ENCODE measurements around the gene NFAM1. TPM values are rescaled to one million over a fixed set of nuclear protein-coding genes. Genes with fewer than 3 reads are reported as not detected.

Gene NFAM1
- total and polyA plus RNA-seq, 5 donors from 2014 or later = 0.11 to 0.54 (median 0.12) TPM; not detected in 2

- ATAC-seq (ENCODE audit: low read depth in 2 of 2) (peak; percentile 89 to 93), DNase-seq (peak; percentile 75 to 84 (median 83))
- H3K9me3 ChIP-seq (ENCODE audit: control insufficient read depth in 2 of 2, low read length in 2 of 2) = no peaks in the 10 kb centered on the region
- H3K4me1 Mint-ChIP-seq = peaks cover 0 to 25% (median 3%) of the 10 kb centered on the region in 4 donors
- no peaks in the 10 kb centered on the region for H3K9me3 Mint-ChIP-seq
- peak overlapping the region; percentile 19 for H3K4me3 ChIP-seq (ENCODE audit: low read depth, low read length)
- H3K36me3 ChIP-seq (ENCODE audit: control insufficient read depth, insufficient read depth, low read length) = no peaks in the 10 kb centered on the region
- peaks cover 10% of the 10 kb centered on the region for H3K27me3 Mint-ChIP-seq
- no peak overlapping the region for H3K27ac ChIP-seq (ENCODE audit: insufficient read depth, low read length, poor library complexity, severe bottlenecking)
- H3K4me1 ChIP-seq (ENCODE audit: control insufficient read depth, insufficient read depth, low read length, poor library complexity, severe bottlenecking) = peaks cover 13% of the 10 kb centered on the region
- H3K36me3 Mint-ChIP-seq = no peaks in the 10 kb centered on the region
- H3K27me3 ChIP-seq (ENCODE audit: control insufficient read depth, insufficient read depth, low read length) = no peaks in the 10 kb centered on the region
- H3K4me3 Mint-ChIP-seq = peak overlapping the region; percentile 79 to 85 (median 80)
- H3K27ac Mint-ChIP-seq = peak overlapping the region; percentile 15 to 75 (median 61)
These were observed 5.5 kb upstream of the NFAM1 start for GRCh38 chr22:42437488-42438292.

GRCh38 chr22:42436404-42436803 is 4.2 kb upstream of the NFAM1 start:
- Histone ChIP-seq H3K27me3 (ENCODE audit: control insufficient read depth, insufficient read depth, low read length) (no peaks in the 10 kb centered on the region), H3K27ac (ENCODE audit: insufficient read depth, low read length, poor library complexity, severe bottlenecking) (no peak overlapping the region), H3K36me3 (ENCODE audit: control insufficient read depth, insufficient read depth, low read length) (no peaks in the 10 kb centered on the region), H3K4me1 (ENCODE audit: control insufficient read depth, insufficient read depth, low read length, poor library complexity, severe bottlenecking) (peaks cover 13% of the 10 kb centered on the region), H3K9me3 (ENCODE audit: control insufficient read depth in 2 of 2, low read length in 2 of 2) (no peaks in the 10 kb centered on the region), H3K4me3 (ENCODE audit: low read depth, low read length) (no peak overlapping the region)
- peak overlapping the region in 1 of 4 donors; percentile 47 for H3K4me3 Mint-ChIP-seq
- peaks cover 0 to 2% (median 0%) of the 10 kb centered on the region in 7 donors for H3K9me3 Mint-ChIP-seq
- DNase-seq = no peak
- ATAC-seq (ENCODE audit: low read depth in 2 of 2) = no peak
- no peaks in the 10 kb centered on the region for H3K36me3 Mint-ChIP-seq
- H3K4me1 Mint-ChIP-seq = peaks cover 0 to 22% (median 3%) of the 10 kb centered on the region in 4 donors
- H3K27ac Mint-ChIP-seq = peak overlapping the region in 1 of 3 donors; percentile 60
- peaks cover 10% of the 10 kb centered on the region for H3K27me3 Mint-ChIP-seq

GRCh38 chr22:42434748-42435425 is 2.7 kb upstream of the NFAM1 start:
- H3K4me1 ChIP-seq (ENCODE audit: control insufficient read depth, insufficient read depth, low read length, poor library complexity, severe bottlenecking) = peaks cover 13% of the 10 kb centered on the region

GRCh38 chr22:42433754-42434682 is 1.8 kb upstream of the NFAM1 start:
- Histone ChIP-seq H3K27me3 (ENCODE audit: control insufficient read depth, insufficient read depth, low read length) (no peaks in the 10 kb centered on the region), H3K4me3 (ENCODE audit: low read depth, low read length) (no peak overlapping the region), H3K27ac (ENCODE audit: insufficient read depth, low read length, poor library complexity, severe bottlenecking) (no peak overlapping the region), H3K36me3 (ENCODE audit: control insufficient read depth, insufficient read depth, low read length) (no peaks in the 10 kb centered on the region), H3K9me3 (ENCODE audit: control insufficient read depth in 2 of 2, low read length in 2 of 2) (no peaks in the 10 kb centered on the region), H3K4me1 (ENCODE audit: control insufficient read depth, insufficient read depth, low read length, poor library complexity, severe bottlenecking) (peaks cover 13% of the 10 kb centered on the region)
- peaks cover 21% of the 10 kb centered on the region for H3K27me3 Mint-ChIP-seq
- no peak overlapping the region for H3K4me3 Mint-ChIP-seq
- H3K36me3 Mint-ChIP-seq = no peaks in the 10 kb centered on the region
- H3K4me1 Mint-ChIP-seq = peaks cover 0 to 11% (median 3%) of the 10 kb centered on the region in 4 donors
- no peak overlapping the region for H3K27ac Mint-ChIP-seq
- H3K9me3 Mint-ChIP-seq = peaks cover 0 to 2% (median 0%) of the 10 kb centered on the region in 7 donors
- no peak for DNase-seq
- no peak for ATAC-seq (ENCODE audit: low read depth in 2 of 2)

More at GRCh38 chr22:42434748-42435425, 2.7 kb upstream of the NFAM1 start:
- H3K36me3 Mint-ChIP-seq = no peaks in the 10 kb centered on the region
- ATAC-seq (ENCODE audit: low read depth in 2 of 2) = no peak
- no peak overlapping the region for H3K27ac Mint-ChIP-seq
- no peak for DNase-seq
- H3K27me3 ChIP-seq (ENCODE audit: control insufficient read depth, insufficient read depth, low read length) = no peaks in the 10 kb centered on the region
- H3K9me3 ChIP-seq (ENCODE audit: control insufficient read depth in 2 of 2, low read length in 2 of 2) = no peaks in the 10 kb centered on the region
- peaks cover 0 to 17% (median 3%) of the 10 kb centered on the region in 4 donors for H3K4me1 Mint-ChIP-seq
- H3K27ac ChIP-seq (ENCODE audit: insufficient read depth, low read length, poor library complexity, severe bottlenecking) = no peak overlapping the region
- H3K4me3 ChIP-seq (ENCODE audit: low read depth, low read length) = no peak overlapping the region
- no peaks in the 10 kb centered on the region for H3K36me3 ChIP-seq (ENCODE audit: control insufficient read depth, insufficient read depth, low read length)
- H3K4me3 Mint-ChIP-seq = no peak overlapping the region
- H3K9me3 Mint-ChIP-seq = peaks cover 0 to 2% (median 0%) of the 10 kb centered on the region in 7 donors
- peaks cover 19% of the 10 kb centered on the region for H3K27me3 Mint-ChIP-seq

GRCh38 chr22:42432818-42433217 is 615 bp upstream of the NFAM1 start:
- no peaks in the 10 kb centered on the region for H3K36me3 Mint-ChIP-seq
- peaks cover 0 to 2% (median 0%) of the 10 kb centered on the region in 7 donors for H3K9me3 Mint-ChIP-seq
- Histone ChIP-seq H3K9me3 (ENCODE audit: control insufficient read depth in 2 of 2, low read length in 2 of 2) (no peaks in the 10 kb centered on the region), H3K27me3 (ENCODE audit: control insufficient read depth, insufficient read depth, low read length) (no peaks in the 10 kb centered on the region), H3K4me1 (ENCODE audit: control insufficient read depth, insufficient read depth, low read length, poor library complexity, severe bottlenecking) (peaks cover 8% of the 10 kb centered on the region), H3K27ac (ENCODE audit: insufficient read depth, low read length, poor library complexity, severe bottlenecking) (no peak overlapping the region), H3K4me3 (ENCODE audit: low read depth, low read length) (no peak overlapping the region), H3K36me3 (ENCODE audit: control insufficient read depth, insufficient read depth, low read length) (no peaks in the 10 kb centered on the region)
- ATAC-seq (ENCODE audit: low read depth in 2 of 2) = no peak
- peaks cover 21% of the 10 kb centered on the region for H3K27me3 Mint-ChIP-seq
- no peak overlapping the region for H3K4me3 Mint-ChIP-seq
- DNase-seq = no peak
- H3K27ac Mint-ChIP-seq = no peak overlapping the region
- H3K4me1 Mint-ChIP-seq = peaks cover 0 to 8% (median 3%) of the 10 kb centered on the region in 4 donors

GRCh38 chr22:42431401-42432019 is 693 bp downstream of the NFAM1 start:
- no peak for DNase-seq
- Histone ChIP-seq H3K36me3 (ENCODE audit: control insufficient read depth, insufficient read depth, low read length) (no peaks in the 10 kb centered on the region), H3K4me3 (ENCODE audit: low read depth, low read length) (no peak overlapping the region), H3K27me3 (ENCODE audit: control insufficient read depth, insufficient read depth, low read length) (no peaks in the 10 kb centered on the region), H3K27ac (ENCODE audit: insufficient read depth, low read length, poor library complexity, severe bottlenecking) (no peak overlapping the region), H3K9me3 (ENCODE audit: control insufficient read depth in 2 of 2, low read length in 2 of 2) (no peaks in the 10 kb centered on the region), H3K4me1 (ENCODE audit: control insufficient read depth, insufficient read depth, low read length, poor library complexity, severe bottlenecking) (no peaks in the 10 kb centered on the region)
- H3K4me1 Mint-ChIP-seq = no peaks in the 10 kb centered on the region
- peaks cover 0 to 2% (median 0%) of the 10 kb centered on the region in 7 donors for H3K9me3 Mint-ChIP-seq
- no peak overlapping the region for H3K27ac Mint-ChIP-seq
- no peak overlapping the region for H3K4me3 Mint-ChIP-seq
- no peaks in the 10 kb centered on the region for H3K36me3 Mint-ChIP-seq
- ATAC-seq (ENCODE audit: low read depth in 2 of 2) = no peak
- peaks cover 23% of the 10 kb centered on the region for H3K27me3 Mint-ChIP-seq

Data from CD4-positive, CD25-positive, alpha-beta regulatory T cell (primary cell).